Measurements from ENCODE around the gene STXBP2. TPM values are rescaled to one million over a fixed set of nuclear protein-coding genes. Genes with fewer than 3 reads are reported as not detected.

STXBP2 gene
- total RNA-seq (2021) = 80.3 and 92.5 TPM in 2 replicates
- long read RNA-seq, transcript STXBP2-201 (19 exons, 1,876 nt) = major isoform, 409 of 517 reads
- long read RNA-seq, partial matches to known transcripts = 31 of 517 reads
- long read RNA-seq, other reads (novel, unspliced or antisense) = 72 of 517 reads

DNA sequence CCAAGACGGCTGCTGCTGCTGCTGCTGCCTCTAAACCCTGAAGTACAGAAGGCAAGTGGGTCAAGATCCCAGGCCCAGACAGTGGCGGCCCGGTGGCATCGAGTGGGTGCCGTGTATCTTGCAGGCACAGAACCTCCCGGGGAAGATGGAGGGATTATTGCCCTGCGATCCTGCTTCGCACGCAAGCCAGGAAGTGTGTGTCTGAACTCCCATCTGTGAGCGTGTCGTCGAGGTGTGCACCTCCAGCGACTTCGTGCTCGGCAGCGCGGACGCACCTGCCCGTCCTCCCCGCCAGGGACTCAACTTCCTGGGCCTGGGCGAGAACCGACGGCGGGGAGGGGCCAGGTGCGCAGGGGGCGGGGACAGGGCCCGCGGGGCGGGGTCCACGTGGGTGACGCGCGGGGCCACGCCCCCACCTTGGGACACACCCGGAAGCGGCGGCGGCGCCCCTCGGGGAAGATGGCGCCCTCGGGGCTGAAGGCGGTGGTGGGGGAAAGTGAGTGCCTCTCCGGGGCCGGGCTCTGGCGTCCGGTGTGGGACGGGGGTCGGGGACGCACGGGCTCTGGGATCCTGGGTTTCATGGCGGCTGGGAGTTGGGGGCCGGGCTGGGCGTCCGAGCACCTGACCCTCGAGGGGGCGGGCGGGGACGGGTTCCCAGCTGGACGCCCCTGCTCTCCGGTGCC, at the start of gene STXBP2:
STXBP2 (plus strand) TSS at position 420 of the 683 bp plus-strand sequence; CDS start at position 460, 40 bp downstream.
- TF ChIP-seq, protein P1, sequence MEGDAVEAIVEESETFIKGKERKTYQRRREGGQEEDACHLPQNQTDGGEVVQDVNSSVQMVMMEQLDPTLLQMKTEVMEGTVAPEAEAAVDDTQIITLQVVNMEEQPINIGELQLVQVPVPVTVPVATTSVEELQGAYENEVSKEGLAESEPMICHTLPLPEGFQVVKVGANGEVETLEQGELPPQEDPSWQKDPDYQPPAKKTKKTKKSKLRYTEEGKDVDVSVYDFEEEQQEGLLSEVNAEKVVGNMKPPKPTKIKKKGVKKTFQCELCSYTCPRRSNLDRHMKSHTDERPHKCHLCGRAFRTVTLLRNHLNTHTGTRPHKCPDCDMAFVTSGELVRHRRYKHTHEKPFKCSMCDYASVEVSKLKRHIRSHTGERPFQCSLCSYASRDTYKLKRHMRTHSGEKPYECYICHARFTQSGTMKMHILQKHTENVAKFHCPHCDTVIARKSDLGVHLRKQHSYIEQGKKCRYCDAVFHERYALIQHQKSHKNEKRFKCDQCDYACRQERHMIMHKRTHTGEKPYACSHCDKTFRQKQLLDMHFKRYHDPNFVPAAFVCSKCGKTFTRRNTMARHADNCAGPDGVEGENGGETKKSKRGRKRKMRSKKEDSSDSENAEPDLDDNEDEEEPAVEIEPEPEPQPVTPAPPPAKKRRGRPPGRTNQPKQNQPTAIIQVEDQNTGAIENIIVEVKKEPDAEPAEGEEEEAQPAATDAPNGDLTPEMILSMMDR (conservative IDR thresholded peaks at IDR 0.05) = peak; percentile 28; the same call in 1 of the 3 replicates

More for the DNA sequence above, at the start of gene STXBP2:
- H3K23ac ChIP-seq (ENCODE audit: insufficient read length, low read depth, low read length) = no peak within 1 kb of the TSS
- Mint-ChIP-seq H3K9me3 (no peaks in the 10 kb centered on the region), H3K4me1 (peaks cover 0 to 5% of the 10 kb centered on the region in 2 experiments; a peak in 1 of 4 replicates), H3K27ac (peak within 1 kb of the TSS in 1 of 3 experiments; percentile 89; a peak in 1 of 7 replicates), H3K4me3 (peak within 1 kb of the TSS; percentile 79 to 81), H3K27me3 (ENCODE audit: low read depth) (peaks cover 30% of the 10 kb centered on the region), H3K36me3 (ENCODE audit: insufficient read depth in 1 of 3, low read depth in 3 of 3) (peaks cover 7 to 14% (median 13%) of the 10 kb centered on the region in 3 experiments; a peak in 6 of 7 replicates)
- H3K4me2 ChIP-seq (ENCODE audit: insufficient read depth, insufficient read length, low read length) = peak within 1 kb of the TSS; percentile 55
- no peak within 1 kb of the TSS for H2BK20ac ChIP-seq (ENCODE audit: low read depth, low read length, poor library complexity, severe bottlenecking)
- no peaks in the 10 kb centered on the region for H3K23me2 ChIP-seq (ENCODE audit: insufficient read length, low read depth, low read length, poor library complexity, severe bottlenecking)
- no peak within 1 kb of the TSS for H3K56ac ChIP-seq (ENCODE audit: insufficient read length, low read depth, low read length)
- no CpG with 5 or more reads among the region's 61 CpGs for WGBS (ENCODE audit: extremely low coverage, insufficient read length, low lambda C conversion rate)
- H3K4ac ChIP-seq (ENCODE audit: low read depth, low read length) = no peak within 1 kb of the TSS
- peak within 1 kb of the TSS; percentile 66 for H3K18ac ChIP-seq (ENCODE audit: insufficient read length, low read depth, low read length)
- no peak within 1 kb of the TSS for H3K27ac ChIP-seq (ENCODE audit: insufficient read length, low read depth, low read length)
- H2BK12ac ChIP-seq (ENCODE audit: insufficient read length, low read depth, low read length) = no peak within 1 kb of the TSS
- no peak within 1 kb of the TSS for H4K91ac ChIP-seq (ENCODE audit: insufficient read length, low read depth, low read length)
- H2AFZ ChIP-seq (ENCODE audit: low read length) = no peak within 1 kb of the TSS
- no peak within 1 kb of the TSS; the same call in 1 of the 2 replicates for H3K14ac ChIP-seq (ENCODE audit: insufficient read depth, low read length)
- no peak within 1 kb of the TSS for H3T11ph ChIP-seq (ENCODE audit: low read length)
- H4K20me1 ChIP-seq (ENCODE audit: control insufficient read depth, insufficient read depth, insufficient read length) = no peaks in the 10 kb centered on the region
- H3K79me2 ChIP-seq (ENCODE audit: insufficient read depth, low read length) = no peaks in the 10 kb centered on the region
- no peaks in the 10 kb centered on the region for H3K4me1 ChIP-seq (ENCODE audit: insufficient read depth, low read length)
- no peak within 1 kb of the TSS for H4K5ac ChIP-seq (ENCODE audit: insufficient read length, low read depth, low read length)
- DNase-seq = peak; percentile 91
- no peak within 1 kb of the TSS for H4K8ac ChIP-seq (replicated peaks; ENCODE audit: insufficient read length, low read depth, low read length)
- no peaks in the 10 kb centered on the region for H3K79me1 ChIP-seq (ENCODE audit: insufficient read depth, low read depth, low read length, poor library complexity, severe bottlenecking)
- no peak within 1 kb of the TSS for H2BK120ac ChIP-seq (ENCODE audit: low read depth, low read length, poor library complexity, severe bottlenecking)
- no peak within 1 kb of the TSS for H3K9ac ChIP-seq (ENCODE audit: extremely low read depth, insufficient read length, low read length)
- no peak within 1 kb of the TSS for H2BK5ac ChIP-seq (ENCODE audit: insufficient read length, low read length)
- H3K27me3 ChIP-seq (ENCODE audit: insufficient read depth, low read length) = peaks cover 16% of the 10 kb centered on the region; the same call in 1 of the 2 replicates
- H3K9me3 ChIP-seq (ENCODE audit: control insufficient read depth, low read depth, low read length) = no peaks in the 10 kb centered on the region
- H2AK5ac ChIP-seq (ENCODE audit: insufficient read length, low read length) = no peak within 1 kb of the TSS
- H2BK15ac ChIP-seq (ENCODE audit: low read depth, low read length) = no peak within 1 kb of the TSS
